Neural cell (in vitro differentiated cells): Measurements from ENCODE around the gene DUOXA1. TPM values are rescaled to one million over a fixed set of nuclear protein-coding genes. Genes with fewer than 3 reads are reported as not detected.

Experiments
- H2AFZ ChIP-seq: fragments of 200-600, 300-800 bp; sonication (generic), shearing (Covaris generic); 2 replicates; pipeline ENCODE4 v1.6.0; 2014; ENCODE audit warnings: low read depth, mild to moderate bottlenecking, antibody characterized with exemption, low read length, moderate library complexity
- H3F3A ChIP-seq: fragments of 200-600 bp; shearing (Covaris generic); 2 replicates; pipeline ENCODE4 v1.6.1; 2016; ENCODE audit warnings: mild to moderate bottlenecking, moderate library complexity, mixed read lengths, antibody characterized with exemption, low read length; ENCODE audit not compliant: insufficient read depth, poor library complexity, severe bottlenecking
- H3K27ac ChIP-seq: fragments of 200-600, 300-800 bp; sonication (generic), shearing (Covaris generic); 2 replicates; pipeline ENCODE4 v1.5.1; 2014; ENCODE audit warnings: mild to moderate bottlenecking, low read length, moderate library complexity
- H3K27me3 ChIP-seq: fragments of 300-800, 200-600 bp; sonication (generic), shearing (Covaris generic); 2 replicates; pipeline ENCODE4 v1.6.0; 2014; ENCODE audit warnings: mild to moderate bottlenecking, low read depth, low read length, moderate library complexity; ENCODE audit not compliant: insufficient read depth
- H3K36me3 ChIP-seq: fragments of 300-800, 200-600 bp; sonication (generic), shearing (Covaris generic); 2 replicates; pipeline ENCODE4 v1.5.1; 2014; ENCODE audit warnings: mild to moderate bottlenecking, antibody characterized with exemption, low read length, moderate library complexity; ENCODE audit not compliant: insufficient read depth
- H3K4me2 ChIP-seq: fragments of 300-800, 200-600 bp; sonication (generic), shearing (Covaris generic); 2 replicates; pipeline ENCODE4 v1.6.0; 2014; ENCODE audit warnings: mild to moderate bottlenecking, low read length
- H3K4me3 ChIP-seq: fragments of 300-800, 200-600 bp; sonication (generic), shearing (Covaris generic); 2 replicates; pipeline ENCODE4 v1.5.1; 2014; ENCODE audit warnings: mild to moderate bottlenecking, low read length, moderate library complexity
- H3K79me2 ChIP-seq: fragments of 200-600 bp; shearing (Covaris generic); replicated peaks from 2 replicates; pipeline ENCODE4 v1.6.0; 2014; ENCODE audit warnings: mild to moderate bottlenecking, low read length, moderate library complexity; ENCODE audit not compliant: insufficient read depth
- H3K9ac ChIP-seq: fragments of 300-800, 200-600 bp; sonication (generic), shearing (Covaris generic); 2 replicates; pipeline ENCODE4 v1.6.1; 2016; ENCODE audit warnings: mild to moderate bottlenecking, low read length, mixed read lengths
- H3K9me2 ChIP-seq: fragments of 200-600 bp; shearing (Covaris generic); 2 replicates; pipeline ENCODE4 v1.6.1; 2016; ENCODE audit warnings: mild to moderate bottlenecking, low read length, mixed read lengths; ENCODE audit not compliant: insufficient read depth
- H3K9me3 ChIP-seq: fragments of 200-600, 300-800 bp; sonication (generic), shearing (Covaris generic); 2 replicates; pipeline ENCODE4 v1.6.1; 2016; ENCODE audit warnings: mild to moderate bottlenecking, mixed run types, low read length, moderate library complexity, mixed read lengths
- H4K20me1 ChIP-seq: fragments of 200-600 bp; shearing (Covaris generic); 2 replicates; pipeline ENCODE4 v1.6.1; 2016; ENCODE audit warnings: mild to moderate bottlenecking, mixed run types; ENCODE audit not compliant: insufficient read depth
- EP300 ChIP-seq: fragments of 450-650 bp; conservative IDR thresholded peaks from 2 replicates; pipeline ENCODE4 v1.6.1; 2014; ENCODE audit warnings: antibody characterized with exemption, mild to moderate bottlenecking, moderate library complexity; ENCODE audit not compliant: poor library complexity, severe bottlenecking
- EZH2 ChIP-seq: fragments of 200-600, 300-800 bp; shearing (Covaris generic), sonication (generic); IDR thresholded peaks from 2 replicates; pipeline ENCODE4 v1.6.1; 2014; ENCODE audit warnings: antibody characterized with exemption, low read length, borderline replicate concordance, mild to moderate bottlenecking; ENCODE audit not compliant: insufficient read depth, poor library complexity, severe bottlenecking
- MXI1 ChIP-seq: fragments of 450-650 bp; conservative IDR thresholded peaks from 2 replicates; pipeline ENCODE4 v1.6.1; 2014; ENCODE audit warnings: antibody characterized with exemption, mild to moderate bottlenecking; ENCODE audit not compliant: poor library complexity, severe bottlenecking
- POLR2AphosphoS5 ChIP-seq: IDR thresholded peaks from 2 replicates; pipeline ENCODE4 v1.6.1; 2012
- RAD21 ChIP-seq: fragments of 450-650 bp; conservative IDR thresholded peaks from 2 replicates; pipeline ENCODE4 v1.6.1; 2014; ENCODE audit warnings: antibody characterized with exemption, mild to moderate bottlenecking, moderate library complexity
- SMC3 ChIP-seq: fragments of 450-650 bp; conservative IDR thresholded peaks from 2 replicates; pipeline ENCODE4 v1.6.1; 2014; ENCODE audit warnings: antibody characterized with exemption, mild to moderate bottlenecking, moderate library complexity; ENCODE audit not compliant: poor library complexity
- TAF1 ChIP-seq: IDR thresholded peaks from 2 replicates; pipeline ENCODE4 v1.6.1; 2012; ENCODE audit warnings: low read depth
- polyA plus RNA-seq: library from polyadenylated mRNA; depleted of rRNA; stranded (reverse); fragments of >200 nt; gene quantifications from 2 replicates; pipeline ENCODE4 v1.2.3, GENCODE V29; 2014
- TF ChIP-seq, protein P1 (sequence below): IDR thresholded peaks from 2 replicates; pipeline ENCODE4 v1.6.1; 2012; ENCODE audit warnings: borderline replicate concordance
- TF ChIP-seq, protein P2 (sequence below): fragments of 450-650 bp; IDR thresholded peaks from 2 replicates; pipeline ENCODE4 v1.5.1; 2014; ENCODE audit warnings: antibody characterized with exemption, mild to moderate bottlenecking, moderate library complexity; ENCODE audit not compliant: poor library complexity, severe bottlenecking

The DUOXA1 gene
- polyA plus RNA-seq, 1 donor from 2014 or later = not detected

DNA sequence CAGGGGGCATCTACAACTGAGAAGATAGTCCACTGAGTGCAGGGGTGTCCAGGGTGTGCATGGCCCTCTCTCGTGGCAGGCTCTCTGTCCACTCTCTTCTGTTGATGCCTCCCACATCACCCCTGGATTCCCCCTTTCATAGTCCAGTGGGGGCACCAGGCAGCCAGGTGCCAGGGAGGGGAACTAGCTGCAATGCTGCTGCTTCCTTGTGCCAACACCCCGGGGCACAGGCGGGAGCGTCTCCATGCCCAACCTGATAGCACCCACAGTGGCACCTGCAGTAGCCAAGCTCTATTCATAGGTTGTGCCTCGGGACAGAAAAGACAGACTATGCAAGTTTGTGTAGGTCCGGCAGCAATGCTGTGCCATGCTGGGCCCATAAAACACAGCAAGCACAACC, 27.5 kb downstream of the DUOXA1 start:
- TF ChIP-seq POLR2AphosphoS5 (no peak), TAF1 (no peak), MXI1 (no peak), EP300 (no peak), RAD21 (no peak), EZH2 (no peak), SMC3 (no peak)
- TF ChIP-seq, protein P1, sequence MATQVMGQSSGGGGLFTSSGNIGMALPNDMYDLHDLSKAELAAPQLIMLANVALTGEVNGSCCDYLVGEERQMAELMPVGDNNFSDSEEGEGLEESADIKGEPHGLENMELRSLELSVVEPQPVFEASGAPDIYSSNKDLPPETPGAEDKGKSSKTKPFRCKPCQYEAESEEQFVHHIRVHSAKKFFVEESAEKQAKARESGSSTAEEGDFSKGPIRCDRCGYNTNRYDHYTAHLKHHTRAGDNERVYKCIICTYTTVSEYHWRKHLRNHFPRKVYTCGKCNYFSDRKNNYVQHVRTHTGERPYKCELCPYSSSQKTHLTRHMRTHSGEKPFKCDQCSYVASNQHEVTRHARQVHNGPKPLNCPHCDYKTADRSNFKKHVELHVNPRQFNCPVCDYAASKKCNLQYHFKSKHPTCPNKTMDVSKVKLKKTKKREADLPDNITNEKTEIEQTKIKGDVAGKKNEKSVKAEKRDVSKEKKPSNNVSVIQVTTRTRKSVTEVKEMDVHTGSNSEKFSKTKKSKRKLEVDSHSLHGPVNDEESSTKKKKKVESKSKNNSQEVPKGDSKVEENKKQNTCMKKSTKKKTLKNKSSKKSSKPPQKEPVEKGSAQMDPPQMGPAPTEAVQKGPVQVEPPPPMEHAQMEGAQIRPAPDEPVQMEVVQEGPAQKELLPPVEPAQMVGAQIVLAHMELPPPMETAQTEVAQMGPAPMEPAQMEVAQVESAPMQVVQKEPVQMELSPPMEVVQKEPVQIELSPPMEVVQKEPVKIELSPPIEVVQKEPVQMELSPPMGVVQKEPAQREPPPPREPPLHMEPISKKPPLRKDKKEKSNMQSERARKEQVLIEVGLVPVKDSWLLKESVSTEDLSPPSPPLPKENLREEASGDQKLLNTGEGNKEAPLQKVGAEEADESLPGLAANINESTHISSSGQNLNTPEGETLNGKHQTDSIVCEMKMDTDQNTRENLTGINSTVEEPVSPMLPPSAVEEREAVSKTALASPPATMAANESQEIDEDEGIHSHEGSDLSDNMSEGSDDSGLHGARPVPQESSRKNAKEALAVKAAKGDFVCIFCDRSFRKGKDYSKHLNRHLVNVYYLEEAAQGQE = no peak
- TF ChIP-seq, protein P2, sequence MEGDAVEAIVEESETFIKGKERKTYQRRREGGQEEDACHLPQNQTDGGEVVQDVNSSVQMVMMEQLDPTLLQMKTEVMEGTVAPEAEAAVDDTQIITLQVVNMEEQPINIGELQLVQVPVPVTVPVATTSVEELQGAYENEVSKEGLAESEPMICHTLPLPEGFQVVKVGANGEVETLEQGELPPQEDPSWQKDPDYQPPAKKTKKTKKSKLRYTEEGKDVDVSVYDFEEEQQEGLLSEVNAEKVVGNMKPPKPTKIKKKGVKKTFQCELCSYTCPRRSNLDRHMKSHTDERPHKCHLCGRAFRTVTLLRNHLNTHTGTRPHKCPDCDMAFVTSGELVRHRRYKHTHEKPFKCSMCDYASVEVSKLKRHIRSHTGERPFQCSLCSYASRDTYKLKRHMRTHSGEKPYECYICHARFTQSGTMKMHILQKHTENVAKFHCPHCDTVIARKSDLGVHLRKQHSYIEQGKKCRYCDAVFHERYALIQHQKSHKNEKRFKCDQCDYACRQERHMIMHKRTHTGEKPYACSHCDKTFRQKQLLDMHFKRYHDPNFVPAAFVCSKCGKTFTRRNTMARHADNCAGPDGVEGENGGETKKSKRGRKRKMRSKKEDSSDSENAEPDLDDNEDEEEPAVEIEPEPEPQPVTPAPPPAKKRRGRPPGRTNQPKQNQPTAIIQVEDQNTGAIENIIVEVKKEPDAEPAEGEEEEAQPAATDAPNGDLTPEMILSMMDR = no peak
- H3F3A ChIP-seq = no peaks in the 10 kb centered on the region
- no peak overlapping the region for H2AFZ ChIP-seq
- no peak overlapping the region for H3K4me2 ChIP-seq
- no peak overlapping the region for H3K27ac ChIP-seq
- H3K4me3 ChIP-seq = no peak overlapping the region
- no peaks in the 10 kb centered on the region for H3K79me2 ChIP-seq
- H3K9me3 ChIP-seq = no peaks in the 10 kb centered on the region
- H3K27me3 ChIP-seq = no peaks in the 10 kb centered on the region
- no peaks in the 10 kb centered on the region for H3K9me2 ChIP-seq
- H3K9ac ChIP-seq = no peak overlapping the region
- no peaks in the 10 kb centered on the region for H3K36me3 ChIP-seq
- no peaks in the 10 kb centered on the region for H4K20me1 ChIP-seq

DNA sequence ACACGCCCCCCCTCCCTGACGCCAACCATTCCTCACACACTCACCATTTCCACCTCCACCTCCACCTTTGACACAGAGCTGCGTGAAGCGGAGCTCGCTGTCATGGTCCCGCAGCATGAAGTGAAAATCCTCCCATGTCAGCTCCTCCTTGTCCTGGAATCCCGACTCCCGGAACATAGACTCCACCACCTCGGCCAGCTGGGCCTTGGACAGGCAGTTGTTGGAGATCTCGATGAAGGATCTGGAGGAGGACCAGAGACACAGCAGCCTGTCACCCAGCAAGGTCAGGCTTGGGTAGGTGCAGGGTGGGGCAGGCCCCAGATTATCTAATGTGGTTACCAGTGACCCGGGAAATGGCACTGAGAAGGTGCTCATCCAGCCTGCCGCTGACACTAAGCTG, 27.9 kb downstream of the DUOXA1 start:
- H3K27me3 ChIP-seq = no peaks in the 10 kb centered on the region
- no peaks in the 10 kb centered on the region for H3K36me3 ChIP-seq
- H2AFZ ChIP-seq = no peak overlapping the region
- no peak overlapping the region for H3K27ac ChIP-seq
- H3K9ac ChIP-seq = no peak overlapping the region
- no peak overlapping the region for H3K4me3 ChIP-seq
- no peaks in the 10 kb centered on the region for H3K9me2 ChIP-seq
- no peaks in the 10 kb centered on the region for H3F3A ChIP-seq
- no peak for TF ChIP-seq EZH2
- no peak for TF ChIP-seq MXI1
- no peaks in the 10 kb centered on the region for H3K9me3 ChIP-seq
- H3K79me2 ChIP-seq = no peaks in the 10 kb centered on the region
- no peaks in the 10 kb centered on the region for H4K20me1 ChIP-seq
- H3K4me2 ChIP-seq = no peak overlapping the region
